ENCODE data around the gene KCTD12.

Gene KCTD12

DNA sequence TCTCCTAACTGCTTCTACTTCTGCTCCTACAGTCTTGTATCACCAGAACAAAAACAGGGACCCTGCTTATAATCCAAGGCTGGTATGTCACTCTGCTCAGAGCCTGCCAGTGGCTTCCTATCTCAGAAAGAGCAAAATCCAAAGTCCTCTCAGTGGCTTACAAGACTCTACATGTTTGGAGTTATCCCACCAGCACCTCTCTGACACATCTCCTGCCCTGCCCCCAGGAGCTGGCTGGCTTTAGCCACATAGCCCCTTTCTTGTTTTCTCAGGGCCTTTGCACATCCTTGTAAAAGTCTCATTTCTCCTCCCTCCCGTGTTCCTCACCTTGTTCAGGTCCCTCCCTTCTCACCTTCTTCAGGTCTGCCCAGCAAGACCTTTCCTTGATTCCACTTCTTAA, 2.2 kb upstream of the KCTD12 start:
- in situ Hi-C loops (cut with HindIII; ENCODE audit: low sequenced_read_pairs) = no loop called here

DNA sequence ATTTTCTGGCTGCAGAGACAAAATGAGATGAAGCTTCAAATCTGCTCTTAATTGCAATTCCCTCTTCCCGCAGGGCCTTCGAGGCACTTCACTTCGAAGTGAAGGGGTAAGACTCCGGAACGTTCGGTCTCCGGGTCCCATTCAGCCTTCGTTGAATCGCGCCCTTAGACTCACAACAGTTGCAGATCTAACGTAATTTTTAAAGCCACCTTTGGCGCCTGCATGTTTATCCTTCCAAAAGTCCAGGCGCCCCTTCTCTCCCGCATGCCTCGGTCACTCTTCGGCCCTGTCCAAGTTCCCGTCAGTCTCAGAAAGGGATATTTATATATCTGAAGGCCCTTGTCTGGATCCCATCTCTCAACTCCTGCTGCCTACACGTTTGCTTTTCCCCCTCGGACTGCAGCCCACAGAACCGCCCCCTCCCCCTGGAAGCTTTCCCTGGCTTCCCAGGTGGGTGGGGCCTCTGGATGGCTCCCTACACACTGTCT, 915 bp upstream of the KCTD12 start:
- in situ Hi-C loops (cut with HindIII; ENCODE audit: low sequenced_read_pairs) = no loop called here

DNA sequence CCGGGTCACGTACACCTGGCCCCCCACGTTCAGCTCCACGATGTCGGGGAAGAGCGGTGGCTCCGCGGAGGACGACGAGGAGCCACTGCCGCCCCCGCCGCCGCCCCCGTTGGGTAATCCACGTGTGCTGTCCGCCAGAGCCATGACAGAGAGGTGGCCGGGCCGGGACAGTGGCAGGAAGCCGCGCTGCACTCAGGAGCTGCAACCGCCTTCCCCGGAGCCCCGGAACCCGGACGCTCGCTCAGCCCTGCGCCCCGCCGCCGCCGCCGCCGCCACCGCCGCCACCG, 257 bp downstream of the KCTD12 start:
- in situ Hi-C loops (cut with HindIII; ENCODE audit: low sequenced_read_pairs) = no loop called here

DNA sequence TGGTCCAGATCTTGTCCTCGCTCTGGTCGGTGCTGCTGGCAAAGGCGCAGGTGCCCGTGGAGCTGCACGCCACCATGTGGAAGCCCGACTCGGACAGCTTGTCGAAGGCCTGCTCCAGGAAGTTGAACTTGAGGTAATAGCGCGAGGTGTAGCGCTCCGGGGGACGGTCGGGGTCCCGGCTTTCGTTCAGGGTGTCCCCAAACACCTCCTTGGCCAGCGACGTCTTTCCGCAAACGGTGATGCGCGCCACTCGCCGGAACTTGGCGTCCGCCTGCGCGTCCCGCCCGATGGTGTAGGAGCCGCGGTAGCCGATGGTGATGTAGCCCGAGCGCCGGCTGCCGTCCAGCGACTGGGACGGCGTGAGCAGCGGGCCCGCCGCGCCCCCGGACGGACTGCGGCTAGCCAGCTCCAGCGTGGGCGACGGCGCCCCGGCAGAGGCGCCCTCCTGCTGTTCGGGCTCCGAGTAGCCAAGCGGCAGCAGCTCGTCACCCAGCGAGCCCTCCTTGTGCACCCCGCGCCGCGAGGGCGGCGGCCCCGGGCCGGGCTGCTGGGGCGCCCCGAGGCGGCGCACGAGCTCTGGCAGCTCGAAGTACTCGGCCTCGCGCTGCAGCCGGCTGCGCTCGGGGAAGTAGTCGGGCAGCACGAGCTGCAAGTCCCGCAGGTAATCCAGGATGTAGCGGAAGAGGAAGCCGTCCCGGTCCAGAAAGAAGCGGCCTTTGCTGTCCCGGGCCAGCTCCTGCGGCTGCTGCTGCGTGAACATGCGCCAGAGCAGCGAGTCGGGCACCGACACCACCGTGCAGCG, 801 bp downstream of the KCTD12 start:
- in situ Hi-C loops (cut with HindIII; ENCODE audit: low sequenced_read_pairs) = no loop called here

DNA sequence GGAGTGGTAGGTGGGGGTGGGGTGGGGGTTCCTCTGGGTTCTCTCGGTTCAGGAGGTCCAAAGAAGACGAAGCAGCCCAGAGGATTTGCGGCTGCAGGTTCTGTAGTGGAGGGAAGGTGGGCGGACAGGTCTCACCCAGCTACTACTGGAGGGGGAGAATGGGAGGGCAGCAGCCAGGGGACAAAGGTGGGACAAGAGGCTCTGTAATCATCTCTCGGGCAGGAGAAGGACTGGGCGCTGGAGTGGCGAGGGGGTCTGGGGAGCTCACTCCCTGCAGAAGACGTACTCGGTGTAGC, 1.4 kb downstream of the KCTD12 start:
- in situ Hi-C loops (cut with HindIII; ENCODE audit: low sequenced_read_pairs) = no loop called here

DNA sequence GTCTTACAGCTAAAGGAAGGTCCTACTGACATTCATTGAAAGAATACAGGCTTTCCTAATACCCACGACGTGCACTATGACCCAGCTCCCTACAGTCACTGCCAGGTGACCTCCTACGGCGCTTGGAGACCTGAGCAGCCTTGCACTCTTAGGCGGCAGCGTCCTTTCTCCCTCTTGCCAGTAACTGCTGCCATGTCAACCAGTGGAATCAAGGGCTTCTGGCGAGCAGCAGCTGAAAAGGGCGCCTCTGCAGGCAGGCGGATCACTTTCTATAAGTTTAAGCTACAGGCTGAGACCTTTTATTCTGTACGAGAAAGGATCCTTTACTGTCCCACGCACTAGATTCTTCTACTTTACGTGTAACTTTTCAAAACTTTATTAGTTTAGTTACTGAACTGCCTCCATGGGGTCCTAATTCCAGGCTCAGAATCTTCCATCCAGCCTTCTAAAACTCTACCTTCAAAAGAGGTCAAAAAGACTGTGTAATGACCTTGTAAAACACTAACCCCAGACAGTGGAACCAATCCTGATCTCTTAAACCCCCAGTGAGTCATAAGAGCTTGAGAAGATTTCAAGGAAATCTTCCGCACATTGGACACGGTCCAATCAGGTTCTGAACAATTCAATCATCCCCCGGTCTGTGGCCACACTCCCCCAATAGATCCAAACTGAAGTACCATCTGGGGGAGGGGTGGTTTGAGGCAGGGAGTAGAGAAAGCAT, 1.9 kb downstream of the KCTD12 start:
- in situ Hi-C loops (cut with HindIII; ENCODE audit: low sequenced_read_pairs) = no loop called here

DNA sequence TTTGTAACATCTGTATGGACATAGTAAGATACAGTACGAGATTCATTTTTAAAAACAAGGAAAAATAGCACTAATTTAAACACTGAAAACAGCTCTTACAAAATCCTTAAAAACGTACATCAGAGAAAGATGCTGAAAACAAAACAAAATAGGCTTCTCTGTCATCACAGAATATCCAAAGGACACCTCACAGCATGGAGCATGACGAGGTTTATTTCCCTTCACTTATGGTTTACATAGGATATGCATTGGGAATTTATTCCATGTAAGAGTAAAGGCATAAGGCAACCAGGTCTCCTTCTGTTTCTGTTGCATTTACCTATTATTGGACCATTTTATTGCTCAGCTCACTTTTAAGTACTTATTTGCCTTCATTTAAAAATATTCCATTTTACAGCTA, 3.0 kb downstream of the KCTD12 start:
- in situ Hi-C loops (cut with HindIII; ENCODE audit: low sequenced_read_pairs) = no loop called here

DNA sequence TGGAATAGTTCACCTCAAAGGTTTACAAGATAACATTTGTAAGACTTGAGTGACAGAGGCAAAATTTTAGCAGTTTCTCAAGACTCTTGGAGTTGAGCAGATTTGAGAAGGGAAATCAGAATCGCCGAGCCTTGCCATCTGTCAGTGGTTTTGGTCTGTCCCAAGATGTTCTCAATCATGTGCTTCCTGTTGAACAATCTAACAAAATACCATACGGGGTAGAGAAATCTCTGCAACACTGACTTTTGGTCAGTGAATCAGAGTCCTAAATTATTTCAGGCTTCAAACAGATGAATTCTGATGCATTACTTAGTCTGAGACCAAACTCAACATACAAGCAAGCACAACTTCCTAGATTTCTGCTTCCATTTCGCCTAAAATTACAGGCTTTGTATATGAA, 3.8 kb downstream of the KCTD12 start:
- in situ Hi-C loops (cut with HindIII; ENCODE audit: low sequenced_read_pairs) = no loop called here

DNA sequence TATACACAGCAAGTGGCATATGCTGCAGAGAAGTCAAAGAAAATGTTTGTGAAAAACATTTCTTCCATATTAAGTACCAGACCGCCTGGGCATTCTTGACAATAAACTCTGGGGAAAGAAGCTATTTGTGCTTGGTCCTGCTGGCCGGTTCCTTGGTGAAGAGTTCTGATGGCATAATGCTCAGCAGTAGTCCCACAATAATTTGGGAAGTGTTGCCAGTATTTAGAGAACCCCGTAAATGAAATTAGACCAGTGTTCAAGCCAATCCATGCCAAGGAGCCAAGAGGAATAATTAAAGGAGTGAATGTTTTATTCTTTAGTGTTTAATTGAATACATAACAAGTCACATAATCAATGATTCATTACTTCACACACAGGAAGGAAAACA, 6.3 kb downstream of the KCTD12 start:
- in situ Hi-C loops (cut with HindIII; ENCODE audit: low sequenced_read_pairs) = no loop called here

DNA sequence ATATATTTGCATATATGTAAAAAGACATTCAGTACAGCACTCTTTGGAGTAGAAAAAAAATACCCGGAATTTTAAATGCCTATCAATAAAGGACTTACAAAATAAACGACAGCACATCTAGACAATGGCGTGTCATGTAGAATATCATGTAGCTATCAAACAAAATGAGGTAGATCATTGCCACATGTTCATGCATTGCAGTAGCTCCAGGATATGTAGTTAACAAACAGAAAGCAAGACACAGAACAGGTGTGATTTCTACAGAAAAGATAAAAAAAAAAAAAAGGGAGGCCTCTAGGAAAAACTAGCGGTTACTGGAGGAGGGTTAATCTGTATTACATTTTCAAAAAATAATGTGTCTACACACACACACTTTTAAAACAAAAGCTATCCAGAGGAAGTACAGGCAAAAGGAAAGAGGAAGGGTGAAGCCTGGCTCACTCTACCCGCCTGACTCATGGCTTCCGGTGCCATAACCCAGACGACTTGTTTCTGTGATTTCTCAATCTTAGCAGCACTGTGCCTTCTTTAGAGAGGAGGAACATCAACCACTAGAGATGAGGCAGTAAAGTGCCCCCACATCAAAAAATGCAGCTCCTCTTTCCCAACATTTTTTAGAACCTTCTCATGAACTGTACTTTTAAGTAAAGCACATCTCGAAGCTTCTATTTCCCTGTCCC, 6.9 kb downstream of the KCTD12 start:
- in situ Hi-C loops (cut with HindIII; ENCODE audit: low sequenced_read_pairs) = no loop called here

DNA sequence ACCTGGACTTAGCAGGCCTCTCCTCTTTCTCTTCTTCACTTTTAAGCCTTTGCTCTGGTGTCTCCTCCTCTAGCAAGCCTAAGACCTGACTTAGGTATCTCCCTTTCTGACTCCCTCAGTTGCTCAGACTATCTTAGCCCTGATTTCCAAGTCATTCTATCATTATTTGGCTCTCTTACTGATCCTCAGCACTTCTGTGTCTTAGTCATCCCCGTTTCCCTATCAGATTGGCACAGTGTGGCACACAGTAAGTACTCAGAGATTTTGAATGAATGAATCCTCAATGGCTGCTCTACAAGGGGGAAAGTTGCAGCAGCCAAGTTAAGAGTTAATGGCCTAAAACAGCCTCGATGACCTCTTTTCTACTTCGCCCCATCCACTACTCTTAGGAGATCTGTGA, 8.2 kb downstream of the KCTD12 start:
- in situ Hi-C loops (cut with HindIII; ENCODE audit: low sequenced_read_pairs) = no loop called here

DNA sequence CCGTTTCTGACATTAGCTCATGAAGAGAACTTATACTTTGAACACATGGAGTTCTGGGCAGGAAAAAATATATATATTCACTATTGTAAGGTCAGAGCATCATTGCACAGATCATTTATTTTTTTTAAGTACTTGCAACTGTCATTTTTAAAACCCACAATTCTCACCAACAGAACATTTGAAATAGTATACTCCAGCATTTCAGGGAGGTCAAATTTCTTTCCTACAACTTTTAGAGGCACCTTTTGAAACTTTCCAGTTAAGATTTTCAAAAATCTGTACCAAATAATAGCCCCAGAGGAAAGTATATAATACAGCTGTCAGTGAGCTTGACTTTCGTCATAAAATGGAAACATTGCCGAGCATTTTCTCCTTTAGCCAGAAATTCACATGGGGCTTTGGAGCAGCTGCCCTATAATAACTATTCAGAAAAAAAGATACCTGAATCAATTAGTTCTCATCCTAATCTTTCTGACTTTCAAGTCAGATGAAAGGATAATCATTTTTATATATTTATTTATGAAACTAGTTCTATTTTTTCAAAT, 10.9 kb downstream of the KCTD12 start:
- in situ Hi-C loops (cut with HindIII; ENCODE audit: low sequenced_read_pairs) = no loop called here

DNA sequence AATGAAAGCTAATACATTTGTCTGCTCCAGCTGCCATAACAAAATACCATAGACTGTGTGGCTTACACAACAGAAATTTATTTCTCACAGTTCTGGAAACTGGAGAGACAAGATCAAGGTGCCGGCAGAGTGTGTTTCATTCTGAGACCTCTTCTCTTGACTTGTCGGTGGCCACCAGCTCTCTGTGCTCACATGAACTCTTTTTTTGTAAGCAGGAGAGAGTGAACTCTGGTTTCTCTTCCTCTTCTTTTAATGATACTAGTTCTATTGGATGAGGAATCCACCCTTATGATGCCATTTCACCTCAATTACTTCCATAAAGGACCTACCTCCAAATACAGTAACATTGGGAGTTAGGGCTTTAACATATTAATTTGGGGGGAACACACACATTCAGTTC, 11.7 kb downstream of the KCTD12 start:
- in situ Hi-C loops (cut with HindIII; ENCODE audit: low sequenced_read_pairs) = no loop called here

DNA sequence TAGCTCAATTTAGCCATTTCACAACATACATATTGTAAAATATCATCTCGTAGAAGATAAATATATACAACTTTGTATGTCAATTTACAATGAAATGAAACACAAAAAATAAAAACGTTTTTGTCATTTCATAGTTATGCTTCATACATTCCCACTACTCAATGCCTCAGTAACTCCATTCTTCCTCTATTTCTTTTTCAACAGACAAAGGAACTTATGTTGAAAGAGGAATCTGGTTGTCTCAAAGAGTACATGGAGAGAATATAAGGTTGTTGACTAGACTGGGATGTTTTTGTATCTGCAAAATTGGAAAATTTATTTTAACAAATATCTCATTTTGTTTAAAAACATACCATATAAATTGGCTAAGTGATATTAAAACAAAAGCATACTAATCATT, 12.8 kb downstream of the KCTD12 start:
- in situ Hi-C loops (cut with HindIII; ENCODE audit: low sequenced_read_pairs) = no loop called here

DNA sequence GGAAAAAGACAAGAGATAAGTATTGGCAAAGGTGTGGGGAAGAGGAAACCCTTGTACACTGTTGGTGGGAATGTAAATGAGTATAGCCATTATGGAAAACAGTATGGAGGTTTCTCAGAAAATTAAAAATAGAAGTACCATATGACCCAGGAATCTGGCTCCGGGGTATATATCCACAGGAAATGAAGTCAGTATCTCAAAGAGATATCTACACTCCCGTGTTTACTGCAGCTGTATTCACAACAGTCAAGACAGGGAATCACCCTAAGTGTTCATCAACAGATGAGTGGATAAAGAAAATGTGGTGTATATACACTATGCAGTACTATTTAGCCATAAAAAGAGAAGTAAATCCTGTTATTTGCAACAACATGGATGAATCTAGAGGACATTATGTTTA, 13.5 kb downstream of the KCTD12 start:
- in situ Hi-C loops (cut with HindIII; ENCODE audit: low sequenced_read_pairs) = no loop called here

DNA sequence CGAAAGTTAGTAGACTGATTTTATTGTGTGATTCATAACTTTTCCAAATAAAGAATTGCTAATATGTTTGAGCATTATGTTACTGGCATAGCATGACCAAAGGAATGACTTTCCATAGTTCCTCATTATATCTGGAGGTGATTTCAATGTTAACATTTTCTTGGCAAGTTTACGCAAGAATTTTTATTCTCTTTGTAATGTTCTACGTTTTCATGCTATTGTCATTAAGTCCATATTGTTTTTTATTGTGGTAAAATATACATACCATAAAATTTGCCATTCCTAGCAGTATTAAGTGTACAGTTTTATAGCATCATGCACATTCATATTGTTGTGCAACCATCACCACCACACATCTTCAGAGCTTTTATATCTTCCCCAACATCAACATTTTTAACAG, 14.8 kb downstream of the KCTD12 start:
- in situ Hi-C loops (cut with HindIII; ENCODE audit: low sequenced_read_pairs) = no loop called here

DNA sequence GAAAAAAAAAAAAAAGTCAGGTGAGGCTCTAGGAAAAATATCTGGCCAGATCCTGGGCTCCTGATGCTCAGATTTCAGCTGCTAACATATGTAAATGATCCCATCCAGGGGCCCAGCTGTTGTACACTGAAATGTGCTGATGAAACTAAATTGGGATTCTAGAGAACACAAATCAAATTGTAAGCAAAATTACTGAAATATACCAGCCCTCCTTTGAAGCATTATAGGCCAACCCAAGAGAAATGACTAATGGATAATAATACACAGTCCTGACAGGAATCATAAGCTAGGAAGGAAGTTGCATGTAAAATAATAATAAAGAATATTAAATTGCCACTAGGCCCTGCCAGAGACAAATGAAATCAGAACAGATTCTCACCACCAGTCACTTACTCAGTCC, 17.8 kb downstream of the KCTD12 start:
- in situ Hi-C loops (cut with HindIII; ENCODE audit: low sequenced_read_pairs) = no loop called here

DNA sequence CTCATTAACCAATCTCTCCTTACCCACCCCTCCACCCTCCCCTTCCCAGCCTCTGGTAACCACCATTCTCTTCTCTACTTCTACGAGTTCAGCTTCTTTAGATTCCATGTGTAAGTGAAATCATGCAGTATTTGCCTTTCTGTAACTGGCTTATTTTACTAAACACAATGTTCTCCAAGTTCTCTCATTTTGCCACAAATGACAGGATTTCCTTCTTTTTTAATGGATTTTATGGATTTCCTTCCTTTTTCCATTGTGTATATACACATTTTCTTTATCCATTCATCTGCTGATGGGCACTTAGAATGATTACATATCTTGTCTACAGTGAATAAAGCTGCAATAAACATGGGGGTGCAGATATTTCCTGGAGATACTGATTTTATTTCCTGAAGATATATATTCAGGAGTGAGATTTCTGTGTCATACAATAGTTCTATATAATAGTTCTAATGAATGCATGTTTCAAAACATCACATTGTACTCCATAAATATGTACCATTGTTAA, 20.2 kb downstream of the KCTD12 start:
- in situ Hi-C loops (cut with HindIII; ENCODE audit: low sequenced_read_pairs) = no loop called here

DNA sequence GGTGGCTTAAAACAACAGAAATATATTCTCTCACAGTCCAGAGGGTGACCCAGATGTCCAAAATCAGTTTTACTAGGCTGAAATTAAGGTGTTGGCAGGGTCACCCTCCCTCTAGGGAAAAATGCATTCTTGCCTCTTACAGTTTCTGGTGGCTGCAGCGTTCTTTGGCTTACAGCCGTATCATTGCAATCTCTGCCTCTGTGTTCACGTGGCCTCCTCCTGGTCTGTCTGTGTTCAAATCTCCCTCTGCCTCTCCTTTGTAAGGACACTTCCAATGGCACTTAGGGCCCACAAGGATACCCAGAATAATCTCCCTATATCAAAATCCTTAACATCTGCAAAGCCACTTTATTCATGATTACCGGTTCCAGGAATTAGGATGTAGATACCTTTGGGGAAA, 21.1 kb downstream of the KCTD12 start:
- in situ Hi-C loops (cut with HindIII; ENCODE audit: low sequenced_read_pairs) = no loop called here

DNA sequence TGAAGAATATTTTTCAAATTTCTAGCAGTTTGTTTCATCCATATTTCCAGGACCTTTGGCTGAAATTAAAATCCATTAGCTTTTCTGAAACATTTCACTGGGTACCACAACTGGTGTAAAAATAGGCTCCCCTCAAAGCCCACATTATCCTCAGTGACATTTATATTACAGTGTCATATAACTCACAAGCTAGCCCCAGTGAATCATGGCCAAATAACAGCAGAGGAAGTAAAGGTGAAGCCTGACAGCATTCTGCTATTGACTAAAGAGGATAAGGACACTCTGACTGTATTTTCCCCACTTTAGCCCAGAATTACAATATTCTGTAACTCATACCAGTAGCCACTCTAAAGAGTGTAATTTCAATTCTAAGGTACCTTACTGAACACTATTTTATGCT, 21.9 kb downstream of the KCTD12 start:
- in situ Hi-C loops (cut with HindIII; ENCODE audit: low sequenced_read_pairs) = no loop called here

DNA sequence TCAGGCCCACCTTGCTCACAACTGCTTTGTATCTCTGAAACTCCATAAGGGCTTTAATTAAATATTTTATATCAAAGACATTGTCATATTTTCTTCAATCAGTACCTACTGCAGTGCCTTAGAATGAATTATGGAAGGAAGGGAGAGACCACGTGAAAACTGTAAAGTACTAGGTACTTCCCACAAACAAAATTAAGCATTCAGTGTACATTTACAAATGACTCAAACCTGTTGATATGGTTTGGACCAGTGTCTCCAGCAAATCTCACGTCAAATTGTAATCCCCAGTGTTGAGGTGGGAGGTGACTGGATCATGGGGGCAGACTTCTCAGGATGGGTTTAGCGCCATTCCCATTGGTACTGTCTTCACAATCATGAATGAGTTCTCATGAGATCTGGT, 23.2 kb downstream of the KCTD12 start:
- in situ Hi-C loops (cut with HindIII; ENCODE audit: low sequenced_read_pairs) = no loop called here

DNA sequence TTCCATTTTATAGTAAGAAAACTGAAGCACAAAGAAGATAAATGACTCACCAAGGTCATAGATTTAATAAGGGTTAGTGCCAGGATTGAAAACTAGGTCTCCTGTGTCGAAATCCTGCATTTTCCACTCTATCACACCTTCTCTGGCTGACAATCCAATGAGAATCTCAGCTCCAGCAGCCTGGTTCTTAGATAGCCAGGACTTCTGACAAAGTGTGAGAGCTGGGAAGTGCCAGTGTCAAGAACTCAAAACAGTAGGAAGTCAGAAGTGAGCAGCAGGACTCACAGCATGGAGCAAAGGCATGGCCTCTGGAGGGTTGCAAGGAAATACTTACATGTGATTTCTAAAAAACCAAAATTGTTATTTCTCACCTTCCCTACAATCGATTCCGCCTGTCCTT, 24.3 kb downstream of the KCTD12 start:
- in situ Hi-C loops (cut with HindIII; ENCODE audit: low sequenced_read_pairs) = no loop called here

Measured in endothelial cell of hepatic sinusoid (primary cell).